BLaER1 treated with 17β-estradiol and CSF1 and Interleukin-3, amounts not matched to agents 10 nM and 100 nM (cell line): Measurements from ENCODE around the gene ZNF230.

ENCODE experiments used
- H3K27ac ChIP-seq, 11 experiments: shearing (Covaris generic); formaldehyde crosslinking; 2 replicates each; pipeline ENCODE4 v1.8.1; 2022
- H3K27me3 ChIP-seq, 11 experiments: shearing (Covaris generic); formaldehyde crosslinking; 2 replicates each; pipeline ENCODE4 v1.8.1; 2022
- H3K36me3 ChIP-seq, 11 experiments: shearing (Covaris generic); formaldehyde crosslinking; 2 replicates each; pipeline ENCODE4 v1.8.1; 2022
- H3K4me1 ChIP-seq, 10 experiments: shearing (Covaris generic); formaldehyde crosslinking; 2 replicates each; pipeline ENCODE4 v1.8.1; 2022
- H3K4me2 ChIP-seq, 11 experiments: shearing (Covaris generic); formaldehyde crosslinking; 2 replicates each; pipeline ENCODE4 v1.8.1; 2022
- H3K4me3 ChIP-seq, 10 experiments: shearing (Covaris generic); formaldehyde crosslinking; 2 replicates each; pipeline ENCODE4 v1.8.1; 2022
- H3K9ac ChIP-seq, 11 experiments: shearing (Covaris generic); formaldehyde crosslinking; 2 replicates each; pipeline ENCODE4 v1.8.1; 2022
- H3K9me3 ChIP-seq, 11 experiments: shearing (Covaris generic); formaldehyde crosslinking; replicated peaks in 1 of 11; 2 replicates each; pipeline ENCODE4 v1.8.1; 2022
- H4K20me1 ChIP-seq, 11 experiments: shearing (Covaris generic); formaldehyde crosslinking; 2 replicates each; pipeline ENCODE4 v1.8.1; 2022
- Cebpa-rat ChIP-seq, 11 experiments: shearing (Covaris generic); IDR thresholded peaks; 2 replicates each; pipeline ENCODE4 v1.8.1; 2022

Gene ZNF230

DNA sequence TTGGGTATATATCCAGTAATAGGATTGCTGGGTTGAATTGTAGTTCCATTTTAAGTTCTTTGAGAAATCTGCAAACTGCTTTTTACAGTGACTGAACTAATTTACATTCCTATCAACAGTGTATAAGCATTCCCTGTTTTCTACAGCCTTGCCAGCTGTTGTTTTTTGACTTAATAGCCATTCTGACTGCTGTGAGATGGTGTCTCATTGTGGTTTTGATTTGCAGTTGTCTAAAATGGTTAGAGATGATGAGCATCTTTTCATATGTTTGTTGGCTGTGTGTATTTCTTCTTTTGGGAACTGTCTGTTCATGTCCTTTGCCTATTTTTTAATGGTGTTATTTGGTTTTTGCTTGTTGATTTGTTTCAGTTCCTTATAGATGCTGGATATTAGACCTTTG is 18.5 kb downstream of the ZNF230 start:
- Histone ChIP-seq H3K4me3 (no peak overlapping the region), H3K27ac (no peak overlapping the region), H3K27me3 (peaks cover 0 to 12% (median 0%) of the 10 kb centered on the region in 11 experiments; a peak in 2 of 22 replicates), H3K4me1 (peaks cover 0 to 15% (median 7%) of the 10 kb centered on the region in 10 experiments; a peak in 8 of 20 replicates), H3K36me3 (0 out of 22 replicates have a peak, but pooled peaks cover 0 to under 1% (median 0%) of the 10 kb centered on the region in 11 experiments), H3K9ac (no peak overlapping the region), H4K20me1 (no peaks in the 10 kb centered on the region), H3K9me3 (peaks cover 37 to 78% (median 55%) of the 10 kb centered on the region in 11 experiments), H3K4me2 (no peak overlapping the region)
- no peak for TF ChIP-seq Cebpa-rat (IDR thresholded peaks at IDR 0.05)

- peaks cover 0 to 15% (median 7%) of the 10 kb centered on the region in 10 experiments; a peak in 8 of 20 replicates for H3K4me1 ChIP-seq
- H3K4me3 ChIP-seq: peak overlapping the region; percentile 66 to 80 (median 72)
- H4K20me1 ChIP-seq: no peaks in the 10 kb centered on the region
- H3K9ac ChIP-seq: peak overlapping the region; percentile 54 to 81 (median 79); a peak in 16 of 22 replicates
- H3K27me3 ChIP-seq: peaks cover 0 to 12% (median 0%) of the 10 kb centered on the region in 11 experiments; a peak in 2 of 22 replicates
- peaks cover 56 to 78% (median 68%) of the 10 kb centered on the region in 11 experiments for H3K9me3 ChIP-seq
- H3K36me3 ChIP-seq: peaks cover 23 to 37% (median 32%) of the 10 kb centered on the region in 11 experiments
- TF ChIP-seq Cebpa-rat (IDR thresholded peaks at IDR 0.05): no peak
- H3K4me2 ChIP-seq: peak overlapping the region; percentile 64 to 87 (median 79)
- H3K27ac ChIP-seq: peak overlapping the region in 8 of 11 experiments; percentile 55 to 76 (median 74); a peak in 11 of 22 replicates
Observed at GRCh38 chr19:44024900-44025216, 22.1 kb downstream of the ZNF230 start.

DNA sequence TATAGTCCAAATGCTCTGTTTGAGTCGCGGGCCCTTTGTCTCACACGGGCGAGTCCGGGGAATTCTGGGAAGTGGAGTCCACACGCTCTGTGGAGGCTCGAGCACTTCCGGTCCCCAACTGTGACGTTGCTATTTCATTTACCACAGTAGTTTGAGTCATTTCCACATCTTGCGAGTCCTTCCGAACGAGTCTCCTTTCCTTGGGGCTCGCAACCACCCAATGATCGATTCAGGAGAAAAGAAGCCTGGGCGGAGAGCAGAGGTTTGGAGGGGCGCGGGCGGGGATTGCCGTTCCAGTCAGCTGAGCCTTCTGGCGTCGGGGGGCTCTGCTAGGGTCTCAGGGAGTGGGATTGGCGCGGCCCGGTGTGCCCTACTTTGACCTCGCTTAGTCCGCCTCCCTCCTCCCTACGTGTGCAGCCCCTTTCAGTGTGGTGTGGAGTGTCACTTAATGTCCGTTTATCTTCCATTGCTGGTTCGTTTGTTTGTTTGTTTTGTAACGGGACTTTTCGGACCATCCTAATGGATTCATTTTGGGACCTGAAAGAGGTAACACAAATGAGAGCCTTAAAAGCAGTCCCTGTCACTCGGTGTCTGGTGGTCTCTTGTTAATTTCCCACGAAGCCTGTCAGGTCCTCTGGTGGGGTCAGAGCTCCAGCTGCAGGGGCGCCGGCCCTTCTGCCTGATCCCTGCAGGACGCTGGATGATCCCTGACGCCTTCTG is 22.6 kb downstream of the ZNF230 start, which contains the start of gene ZNF222:
Gene ZNF222, plus strand, starts transcription at position 163 of the 720 bp plus-strand sequence. Its CDS starts 58 bp downstream, at position 221.
- peak within 1 kb of the TSS; percentile 54 to 81 (median 79) for H3K9ac ChIP-seq
- H3K27me3 ChIP-seq: peaks cover 0 to 12% (median 0%) of the 10 kb centered on the region in 11 experiments; a peak in 2 of 22 replicates
- H3K4me3 ChIP-seq: peak within 1 kb of the TSS; percentile 66 to 80 (median 72)
- peaks cover 61 to 80% (median 68%) of the 10 kb centered on the region in 11 experiments for H3K9me3 ChIP-seq
- H3K27ac ChIP-seq: peak within 1 kb of the TSS; percentile 45 to 76 (median 73); a peak in 21 of 22 replicates
- peaks cover 28 to 42% (median 37%) of the 10 kb centered on the region in 11 experiments for H3K36me3 ChIP-seq
- peaks cover 0 to 15% (median 7%) of the 10 kb centered on the region in 10 experiments; a peak in 8 of 20 replicates for H3K4me1 ChIP-seq
- TF ChIP-seq Cebpa-rat (IDR thresholded peaks at IDR 0.05): no peak
- no peaks in the 10 kb centered on the region for H4K20me1 ChIP-seq
- peak within 1 kb of the TSS; percentile 64 to 87 (median 79) for H3K4me2 ChIP-seq

DNA sequence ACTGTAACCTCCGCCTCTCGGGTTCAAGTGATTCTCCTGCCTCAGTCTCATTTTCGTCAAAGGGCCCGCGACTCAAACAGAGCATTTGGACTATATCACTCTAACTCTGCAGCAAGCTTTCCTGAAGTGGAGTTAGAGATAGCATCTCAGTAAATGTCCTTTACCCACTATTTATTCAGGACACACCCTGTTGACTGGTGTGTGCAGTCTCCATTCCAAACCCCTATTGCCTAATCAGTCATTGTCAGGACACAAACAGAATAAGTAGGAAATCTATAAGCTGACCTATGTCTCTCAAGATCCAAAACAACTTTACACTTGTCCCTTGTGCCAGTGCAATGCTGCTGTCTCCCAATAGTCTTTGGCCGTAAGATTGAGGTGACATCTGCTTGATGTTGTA is 23.9 kb downstream of the ZNF230 start:
- H3K9me3 ChIP-seq: peaks cover 69 to 87% (median 75%) of the 10 kb centered on the region in 11 experiments
- H4K20me1 ChIP-seq: no peaks in the 10 kb centered on the region
- 0 out of 20 replicates have a peak overlapping the region, but pooled peaks of 1 of the 10 experiments have one; percentile 72 for H3K4me3 ChIP-seq
- no peak overlapping the region for H3K9ac ChIP-seq
- TF ChIP-seq Cebpa-rat (IDR thresholded peaks at IDR 0.05): no peak
- peaks cover 0 to 15% (median 7%) of the 10 kb centered on the region in 10 experiments; a peak in 8 of 20 replicates for H3K4me1 ChIP-seq
- peaks cover 40 to 54% (median 50%) of the 10 kb centered on the region in 11 experiments for H3K36me3 ChIP-seq
- H3K27me3 ChIP-seq: peaks cover 0 to 12% (median 0%) of the 10 kb centered on the region in 11 experiments; a peak in 2 of 22 replicates
- 0 out of 22 replicates have a peak overlapping the region, but pooled peaks of 1 of the 11 experiments have one; percentile 83 for H3K4me2 ChIP-seq
- no peak overlapping the region for H3K27ac ChIP-seq

- Histone ChIP-seq H3K9me3 (peaks cover 97 to 100% (median 99%) of the 10 kb centered on the region in 11 experiments), H3K9ac (no peak overlapping the region), H3K27me3 (no peaks in the 10 kb centered on the region), H3K4me2 (no peak overlapping the region), H3K27ac (no peak overlapping the region), H3K4me3 (peak overlapping the region in 9 of 10 experiments; percentile 9 to 44 (median 18); a peak in 9 of 20 replicates), H3K4me1 (no peaks in the 10 kb centered on the region), H4K20me1 (no peaks in the 10 kb centered on the region), H3K36me3 (peaks cover 58 to 74% (median 69%) of the 10 kb centered on the region in 11 experiments)
- no peak for TF ChIP-seq Cebpa-rat (IDR thresholded peaks at IDR 0.05)
Observed at GRCh38 chr19:44032001-44032610, 29.3 kb downstream of the ZNF230 start.

DNA sequence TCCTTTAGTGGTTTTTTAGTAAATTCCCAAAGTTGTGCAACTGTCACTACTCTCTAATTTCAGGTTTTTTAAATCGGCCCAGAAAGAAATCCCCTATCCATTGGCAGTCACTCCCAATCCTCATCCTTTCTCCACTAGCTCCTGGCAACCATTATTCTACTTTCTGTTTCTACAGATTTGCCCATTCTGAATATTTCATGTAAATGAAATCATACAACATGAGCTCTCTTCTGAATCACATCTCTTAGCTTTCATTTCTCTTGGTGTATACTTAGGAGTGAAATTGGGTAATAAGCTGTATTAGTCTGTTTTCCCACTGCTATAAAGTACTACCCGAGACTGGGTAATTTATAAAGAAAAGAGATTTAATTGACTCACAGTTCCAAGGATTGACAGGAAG is 39.4 kb downstream of the ZNF230 start:
- Histone ChIP-seq H3K4me1 (no peaks in the 10 kb centered on the region), H4K20me1 (no peaks in the 10 kb centered on the region), H3K36me3 (no peaks in the 10 kb centered on the region), H3K4me3 (no peak overlapping the region), H3K9ac (no peak overlapping the region), H3K27me3 (no peaks in the 10 kb centered on the region), H3K4me2 (no peak overlapping the region), H3K9me3 (peaks cover 15 to 61% (median 26%) of the 10 kb centered on the region in 11 experiments), H3K27ac (no peak overlapping the region)
- no peak for TF ChIP-seq Cebpa-rat (IDR thresholded peaks at IDR 0.05)

GRCh38 chr19:44050740-44051649 is 48.2 kb downstream of the ZNF230 start:
- peaks cover 15 to 49% (median 26%) of the 10 kb centered on the region in 11 experiments; a peak in 20 of 22 replicates for H3K9me3 ChIP-seq
- no peaks in the 10 kb centered on the region for H4K20me1 ChIP-seq
- H3K4me2 ChIP-seq: peak overlapping the region; percentile 63 to 95 (median 78)
- H3K36me3 ChIP-seq: peaks cover 13 to 25% (median 15%) of the 10 kb centered on the region in 11 experiments; a peak in 20 of 22 replicates
- no peak for TF ChIP-seq Cebpa-rat (IDR thresholded peaks at IDR 0.05)
- peak overlapping the region in 4 of 11 experiments; percentile 10 to 75 (median 72); a peak in 5 of 22 replicates for H3K27ac ChIP-seq
- H3K4me3 ChIP-seq: peak overlapping the region; percentile 68 to 90 (median 74)
- peaks cover 0 to 11% (median 7%) of the 10 kb centered on the region in 10 experiments; a peak in 11 of 20 replicates for H3K4me1 ChIP-seq
- H3K9ac ChIP-seq: peak overlapping the region in 9 of 11 experiments; percentile 66 to 84 (median 76); a peak in 14 of 22 replicates
- H3K27me3 ChIP-seq: no peaks in the 10 kb centered on the region; a peak in 1 of 22 replicates
